Activated T-helper 17 cell treated with anti-CD3 and anti-CD28 coated beads, Interleukin-2, amount 50 U/mL, for 72 hours (primary cell): ENCODE measurements around the gene TMEM205. TPM values are rescaled to one million over a fixed set of nuclear protein-coding genes. Genes with fewer than 3 reads are reported as not detected.
A peak's percentile ranks its signal among the peaks of the same experiment; 100 is the strongest.
"Not testable (repeated sequence)": the region's sequence is repeated elsewhere in the genome, so short reads cannot be mapped to it uniquely, and the experiment has no call there.

ENCODE experiments used
- ATAC-seq: fragments of 150-1000 bp; cut with Tn5 transposase; replicated peaks from 2 replicates; pipeline ENCODE4 v1.10.0; 2021; ENCODE audit warnings: mild to moderate bottlenecking, moderate library complexity
- H3K27ac Mint-ChIP-seq: one replicate; pipeline ENCODE4 v1.8.0; 2022; ENCODE audit warnings: mixed read lengths
- H3K27me3 Mint-ChIP-seq: one replicate; pipeline ENCODE4 v1.8.0; 2022; ENCODE audit warnings: mixed read lengths
- H3K36me3 Mint-ChIP-seq: one replicate; pipeline ENCODE4 v1.8.0; 2022; ENCODE audit warnings: low read depth, mild to moderate bottlenecking, mixed read lengths
- H3K4me1 Mint-ChIP-seq: one replicate; pipeline ENCODE4 v1.8.0; 2022; ENCODE audit warnings: mixed read lengths
- H3K4me3 Mint-ChIP-seq: one replicate; pipeline ENCODE4 v1.8.0; 2022; ENCODE audit warnings: mild to moderate bottlenecking, mixed read lengths
- H3K9me3 Mint-ChIP-seq: one replicate; pipeline ENCODE4 v1.8.0; 2022; ENCODE audit warnings: mixed read lengths
- total RNA-seq, 2 donors: library from RNA; stranded (reverse); gene quantifications; one replicate each; pipeline ENCODE4 v1.2.3, GENCODE V29; 2022

TMEM205 gene
- total RNA-seq, result 10 to 100 TPM; 30.9 to 31.0 TPM

- peaks cover 9% of the 10 kb centered on the region for H3K4me1 Mint-ChIP-seq
These were observed at the start of gene TMEM205, which contains the start of gene CCDC159 for GRCh38 chr19:11346104-11346940. TSS of gene TMEM205 (minus strand) at chr19:11346268. CDS start at chr19:11345619, 649 bp downstream. TSS of gene CCDC159 (plus strand) at chr19:11346519. CDS start at chr19:11346607, 88 bp downstream.

GRCh38 chr19:11390933-11391680 lies 45.0 kb upstream of the TMEM205 start:
- H3K4me3 Mint-ChIP-seq, result no peak overlapping the region
- peaks cover 4% of the 10 kb centered on the region for H3K27me3 Mint-ChIP-seq
- H3K4me1 Mint-ChIP-seq, result no peaks in the 10 kb centered on the region
- H3K9me3 Mint-ChIP-seq, result no peaks in the 10 kb centered on the region
- no peaks in the 10 kb centered on the region for H3K36me3 Mint-ChIP-seq
- H3K27ac Mint-ChIP-seq, result no peak overlapping the region
- ATAC-seq, result no peak

More at GRCh38 chr19:11346104-11346940, at the start of gene TMEM205, which contains the start of gene CCDC159:
- peak; percentile 99 for ATAC-seq
- no peaks in the 10 kb centered on the region for H3K27me3 Mint-ChIP-seq
- no peaks in the 10 kb centered on the region for H3K9me3 Mint-ChIP-seq
- no peaks in the 10 kb centered on the region for H3K36me3 Mint-ChIP-seq
- peak within 1 kb of the TSS; percentile 94 for H3K4me3 Mint-ChIP-seq
- H3K27ac Mint-ChIP-seq, result peak within 1 kb of the TSS; percentile 91

DNA sequence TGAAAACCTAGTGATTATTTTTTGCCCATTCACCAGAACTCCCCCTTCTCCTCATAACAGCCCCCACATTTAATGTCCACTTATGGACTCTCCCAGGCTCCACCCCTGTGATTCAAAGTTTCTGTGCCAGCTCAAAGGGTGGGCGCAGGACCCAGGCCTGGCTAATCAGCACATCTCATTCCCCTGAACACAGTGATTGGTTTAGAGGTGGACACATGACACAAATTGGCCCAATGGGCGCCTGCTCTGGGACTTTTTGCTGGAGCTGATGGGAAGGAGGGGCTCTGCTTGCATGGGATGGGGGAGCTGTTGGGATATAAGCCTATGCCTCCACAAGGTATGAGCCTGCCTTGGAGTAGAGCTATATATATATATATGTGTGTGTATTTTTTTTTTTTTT lies 44.3 kb upstream of the TMEM205 start:
- H3K4me1 Mint-ChIP-seq, result no peaks in the 10 kb centered on the region
- no peak overlapping the region for H3K4me3 Mint-ChIP-seq
- peaks cover 3% of the 10 kb centered on the region for H3K27me3 Mint-ChIP-seq
- H3K9me3 Mint-ChIP-seq, result no peaks in the 10 kb centered on the region
- no peaks in the 10 kb centered on the region for H3K36me3 Mint-ChIP-seq
- no peak overlapping the region for H3K27ac Mint-ChIP-seq
- no peak for ATAC-seq

- no peak for ATAC-seq
- no peaks in the 10 kb centered on the region for H3K9me3 Mint-ChIP-seq
- H3K4me1 Mint-ChIP-seq, result no peaks in the 10 kb centered on the region
- H3K27ac Mint-ChIP-seq, result no peak overlapping the region
- H3K27me3 Mint-ChIP-seq, result peaks cover 5% of the 10 kb centered on the region
- no peak overlapping the region for H3K4me3 Mint-ChIP-seq
- H3K36me3 Mint-ChIP-seq, result no peaks in the 10 kb centered on the region
These were observed 41.3 kb upstream of the TMEM205 start for GRCh38 chr19:11387162-11388034.

DNA sequence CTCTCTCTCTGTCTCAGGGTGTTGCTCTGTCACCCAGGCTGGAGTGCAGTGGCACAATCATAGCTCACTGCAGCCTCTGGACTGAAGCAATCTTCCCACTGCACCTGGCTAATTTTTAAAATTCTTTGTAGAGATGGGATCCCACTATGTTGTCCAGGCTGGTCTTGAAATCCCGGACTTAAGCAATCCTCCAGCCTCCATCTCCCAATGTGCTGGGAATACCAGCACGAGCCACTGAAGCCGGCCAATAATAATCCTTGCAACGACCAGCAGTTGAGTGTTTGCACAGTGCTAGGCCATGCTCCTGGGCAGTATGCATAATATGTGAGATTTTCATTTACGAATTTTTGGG lies 38.7 kb upstream of the TMEM205 start:
- ATAC-seq, result no peak
- peaks cover 5% of the 10 kb centered on the region for H3K27me3 Mint-ChIP-seq
- no peaks in the 10 kb centered on the region for H3K9me3 Mint-ChIP-seq
- peak overlapping the region; percentile 16 for H3K4me3 Mint-ChIP-seq
- peaks cover 19% of the 10 kb centered on the region for H3K36me3 Mint-ChIP-seq
- no peak overlapping the region for H3K27ac Mint-ChIP-seq
- peaks cover 5% of the 10 kb centered on the region for H3K4me1 Mint-ChIP-seq

DNA sequence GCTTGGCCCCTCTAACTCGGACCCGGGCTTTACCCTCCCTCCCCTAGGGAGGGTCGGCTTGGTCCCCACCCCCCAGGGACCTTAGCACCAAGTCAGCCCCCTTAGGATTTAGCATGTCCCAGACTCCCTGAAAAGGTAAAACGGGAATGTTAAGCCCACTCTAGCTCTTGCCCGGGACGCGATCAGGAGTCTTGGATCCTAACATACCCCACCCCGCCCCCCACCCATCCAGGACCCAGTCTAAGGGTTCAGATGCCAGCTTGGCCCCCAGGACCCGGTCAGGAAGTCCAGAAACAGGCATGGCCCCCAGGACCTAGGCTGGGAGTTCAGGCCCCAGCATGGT lies 37.6 kb upstream of the TMEM205 start:
- Mint-ChIP-seq H3K4me1 (peaks cover 8% of the 10 kb centered on the region), H3K36me3 (peaks cover 23% of the 10 kb centered on the region)
- ATAC-seq, result no peak

DNA sequence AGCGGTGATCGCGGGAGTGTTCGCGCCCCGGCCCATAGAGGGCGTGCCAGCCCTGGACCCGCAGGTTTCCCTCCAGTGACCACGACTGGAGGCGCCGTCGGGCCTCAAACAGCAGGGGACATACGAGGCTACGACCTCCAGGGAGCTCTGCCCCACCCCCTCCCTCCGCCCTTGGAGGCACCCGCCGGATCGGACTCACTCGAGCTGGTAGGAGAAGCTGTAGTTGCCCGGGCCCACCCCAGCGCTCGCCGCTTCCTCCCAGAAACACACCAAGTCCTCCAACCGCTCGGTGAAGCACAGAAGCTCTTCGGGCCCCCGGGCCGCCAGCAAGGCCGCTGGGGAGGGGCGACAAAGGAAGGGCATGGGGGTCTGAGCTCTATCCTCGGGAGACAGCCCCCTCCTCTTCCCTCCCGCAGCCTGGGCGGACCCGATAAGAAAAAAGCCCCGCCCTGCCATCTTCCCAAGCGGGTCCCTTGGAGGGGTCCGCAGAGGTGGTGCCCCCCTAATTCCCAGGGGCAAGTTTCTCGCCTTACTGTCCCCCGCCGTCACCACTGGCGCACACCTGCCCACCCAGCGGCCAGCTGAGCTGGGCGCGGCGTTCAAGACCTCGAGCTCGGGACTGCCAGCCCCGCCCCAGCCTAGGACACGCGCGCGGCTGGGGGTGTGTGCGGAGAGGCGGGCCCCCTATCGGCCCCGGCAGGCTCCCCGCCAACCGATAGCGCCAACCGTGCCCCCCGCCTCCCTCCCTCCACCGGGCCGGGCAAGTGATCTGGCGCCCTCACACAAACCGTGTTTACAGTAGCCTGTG lies 37.0 kb upstream of the TMEM205 start:
- Mint-ChIP-seq H3K27me3 (peaks cover 5% of the 10 kb centered on the region), H3K4me1 (peaks cover 11% of the 10 kb centered on the region), H3K9me3 (no peaks in the 10 kb centered on the region), H3K27ac (no peak overlapping the region), H3K36me3 (peaks cover 29% of the 10 kb centered on the region), H3K4me3 (no peak overlapping the region)
- no peak for ATAC-seq

More for the DNA sequence above, 37.6 kb upstream of the TMEM205 start:
- no peak overlapping the region for H3K4me3 Mint-ChIP-seq
- H3K9me3 Mint-ChIP-seq, result no peaks in the 10 kb centered on the region
- peaks cover 5% of the 10 kb centered on the region for H3K27me3 Mint-ChIP-seq
- H3K27ac Mint-ChIP-seq, result no peak overlapping the region

GRCh38 chr19:11380653-11381537 lies 34.8 kb upstream of the TMEM205 start:
- ATAC-seq, result peak; percentile 89
- Mint-ChIP-seq H3K9me3 (no peaks in the 10 kb centered on the region), H3K4me3 (no peak overlapping the region), H3K36me3 (peaks cover 50% of the 10 kb centered on the region), H3K27ac (peak overlapping the region; percentile 94), H3K27me3 (peaks cover 5% of the 10 kb centered on the region), H3K4me1 (peaks cover 17% of the 10 kb centered on the region)

- Mint-ChIP-seq H3K36me3 (peaks cover 55% of the 10 kb centered on the region), H3K4me1 (peaks cover 17% of the 10 kb centered on the region)
- no peak for ATAC-seq
These were observed 33.8 kb upstream of the TMEM205 start for GRCh38 chr19:11379857-11380350.

DNA sequence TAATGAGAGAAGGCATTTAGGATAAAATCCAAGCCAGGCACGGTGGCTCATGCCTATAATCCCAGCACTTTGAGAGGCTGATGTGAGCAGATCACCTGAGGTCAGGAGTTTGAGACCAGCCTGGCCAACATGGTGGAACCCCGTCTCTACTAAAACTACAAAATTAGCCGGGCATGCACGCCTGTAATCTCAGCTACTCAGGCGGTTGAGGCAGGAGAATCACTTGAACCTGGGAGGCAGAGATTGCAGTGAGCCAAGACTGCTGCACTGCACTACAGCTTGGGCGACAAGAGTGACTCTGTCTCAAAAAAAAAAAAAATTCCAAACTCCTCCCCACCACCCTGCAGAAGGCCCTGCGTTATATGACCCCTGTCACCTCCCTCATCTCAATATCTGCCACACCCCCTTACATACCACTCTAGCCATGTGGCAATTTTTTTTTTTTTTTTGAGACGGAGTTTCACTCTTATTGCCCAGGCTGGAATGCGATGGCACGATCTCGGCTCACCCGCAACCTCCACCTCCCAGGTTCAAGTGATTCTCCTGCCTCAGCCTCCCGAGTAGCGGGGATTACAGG lies 33.3 kb upstream of the TMEM205 start:
- H3K4me1 Mint-ChIP-seq, result peaks cover 17% of the 10 kb centered on the region
- peak overlapping the region; percentile 94 for H3K27ac Mint-ChIP-seq
- not testable (repeated sequence) for H3K4me3 Mint-ChIP-seq, ATAC-seq, H3K27me3 Mint-ChIP-seq, H3K9me3 Mint-ChIP-seq
- H3K36me3 Mint-ChIP-seq, result peaks cover 55% of the 10 kb centered on the region

More at GRCh38 chr19:11379857-11380350, 33.8 kb upstream of the TMEM205 start:
- Mint-ChIP-seq H3K27me3 (peaks cover 5% of the 10 kb centered on the region), H3K27ac (peak overlapping the region; percentile 94), H3K9me3 (no peaks in the 10 kb centered on the region), H3K4me3 (no peak overlapping the region)

DNA sequence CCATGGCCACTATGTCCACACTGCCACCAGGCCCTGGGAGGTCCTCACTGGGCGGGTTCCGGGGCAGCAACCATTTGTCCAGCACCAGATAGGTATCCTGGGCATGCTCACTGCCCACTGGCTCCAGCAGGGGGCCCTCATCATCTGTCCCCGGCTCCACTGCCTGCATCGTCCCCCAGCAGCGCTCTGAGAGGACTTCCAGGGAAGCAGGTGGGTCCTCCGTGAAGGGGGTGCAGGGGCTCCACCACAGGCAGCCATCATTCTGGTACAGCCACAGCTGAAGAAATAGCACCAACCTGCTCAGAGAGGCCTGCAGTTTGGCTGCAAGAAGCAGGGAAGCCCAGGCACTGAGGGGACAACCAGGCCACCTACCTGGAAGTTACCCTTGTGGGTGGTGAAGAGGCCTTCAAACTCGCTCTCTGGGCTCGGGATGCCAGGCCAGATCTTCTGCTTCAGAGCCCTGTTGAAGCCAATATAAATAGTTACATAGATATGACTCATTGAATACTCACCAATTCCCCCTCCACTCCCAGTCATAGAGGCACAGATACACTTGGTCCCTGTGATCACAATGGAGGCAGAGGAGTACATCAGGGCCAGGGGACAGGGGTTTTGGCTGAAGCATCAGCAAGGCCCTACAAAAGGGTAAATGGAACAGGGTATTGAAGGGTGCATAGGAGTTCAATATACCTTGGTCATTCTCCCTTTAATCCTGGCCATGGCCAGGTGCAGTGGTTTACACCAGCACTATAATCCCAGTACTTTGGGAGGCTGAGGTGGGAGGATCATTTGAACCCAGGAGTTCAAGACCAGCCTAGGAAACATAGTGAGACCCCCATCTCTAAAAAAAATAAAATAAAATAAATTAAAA lies 32.5 kb upstream of the TMEM205 start:
- Mint-ChIP-seq H3K27me3 (no peaks in the 10 kb centered on the region), H3K9me3 (no peaks in the 10 kb centered on the region), H3K36me3 (peaks cover 55% of the 10 kb centered on the region), H3K27ac (peak overlapping the region; percentile 47), H3K4me3 (no peak overlapping the region), H3K4me1 (peaks cover 17% of the 10 kb centered on the region)
- ATAC-seq, result no peak

GRCh38 chr19:11377756-11378155 lies 31.7 kb upstream of the TMEM205 start:
- Mint-ChIP-seq H3K4me1 (peaks cover 23% of the 10 kb centered on the region), H3K36me3 (peaks cover 55% of the 10 kb centered on the region), H3K27ac (peak overlapping the region; percentile 48), H3K4me3 (no peak overlapping the region), H3K27me3 (no peaks in the 10 kb centered on the region), H3K9me3 (no peaks in the 10 kb centered on the region)
- ATAC-seq, result no peak
